Fibroblast of mammary gland (primary cell): ENCODE data around the gene EXOC6B.

ENCODE experiments used
- DNase-seq: peaks from one replicate; pipeline ENCODE4 v3.0.0-alpha.2; 2010; ENCODE audit warnings: low read depth
- H3K4me3 ChIP-seq: 2 replicates; pipeline ENCODE4 v1.5.1; 2011; ENCODE audit warnings: low read depth, mild to moderate bottlenecking, low read length, moderate library complexity; ENCODE audit not compliant: control insufficient read depth
- CTCF ChIP-seq: conservative IDR thresholded peaks from 2 replicates; pipeline ENCODE4 v1.5.1; 2011; ENCODE audit warnings: low read depth, low read length, inconsistent platforms; ENCODE audit not compliant: control insufficient read depth, insufficient read depth

EXOC6B gene

DNA sequence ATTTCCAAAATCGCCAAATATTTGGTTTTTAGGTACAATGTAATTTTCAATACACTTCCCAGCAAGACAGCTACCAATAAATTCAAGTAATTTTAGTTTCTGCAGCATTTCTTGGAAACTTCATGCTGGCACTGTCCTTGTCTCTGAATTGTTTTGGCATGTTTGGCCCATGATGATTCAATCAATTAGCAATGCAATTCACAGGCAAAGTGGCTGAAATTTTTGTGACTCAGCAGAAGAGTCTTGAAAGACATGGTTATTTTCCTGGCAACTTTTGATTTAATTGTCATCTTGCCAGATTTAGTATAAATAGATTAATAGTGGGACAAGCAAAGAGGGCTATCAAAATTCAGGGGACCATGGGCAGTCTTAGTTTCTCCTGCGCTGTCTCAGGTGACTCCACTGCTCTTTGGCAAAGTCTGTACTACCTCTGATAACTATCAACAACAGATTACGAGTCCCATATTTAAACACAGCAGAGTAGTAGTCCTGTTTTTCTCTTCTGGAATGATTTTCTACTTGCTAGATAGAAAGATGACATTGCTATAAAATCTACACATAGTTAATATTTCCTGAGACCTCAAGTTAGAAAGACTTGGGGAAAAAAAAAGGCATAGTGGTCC lies 589.3 kb downstream of the EXOC6B start:
- peak; percentile 80 for DNase-seq
- TF ChIP-seq CTCF: no peak

GRCh38 chr2:72235497-72236415 lies 590.1 kb downstream of the EXOC6B start:
- DNase-seq: no peak
- TF ChIP-seq CTCF: no peak
- no peak overlapping the region for H3K4me3 ChIP-seq

More for the DNA sequence above, 589.3 kb downstream of the EXOC6B start:
- no peak overlapping the region for H3K4me3 ChIP-seq

DNA sequence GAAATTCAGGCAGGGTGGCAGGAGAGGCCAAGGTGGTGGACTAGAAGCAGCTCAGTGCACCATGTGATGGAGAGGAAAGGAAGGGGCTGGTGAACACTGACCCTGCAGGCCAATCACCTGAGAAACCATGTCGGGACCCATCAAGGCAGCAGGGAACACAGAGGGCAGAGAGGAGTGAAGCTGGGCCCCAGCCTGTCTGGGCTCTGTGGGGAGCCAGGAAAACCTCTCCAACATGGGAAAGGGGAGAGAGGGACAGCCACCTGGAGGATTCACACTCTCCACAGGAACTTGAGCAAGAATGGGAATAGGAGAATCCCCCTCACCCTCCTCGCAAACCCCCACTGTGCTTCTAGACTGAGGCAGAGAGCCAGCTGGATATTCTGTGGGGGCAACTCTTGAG lies 592.6 kb downstream of the EXOC6B start:
- H3K4me3 ChIP-seq: no peak overlapping the region
- no peak for DNase-seq
- no peak for TF ChIP-seq CTCF

GRCh38 chr2:72222829-72223564 lies 602.8 kb downstream of the EXOC6B start:
- no peak overlapping the region for H3K4me3 ChIP-seq
- peak; percentile 80 for DNase-seq
- no peak for TF ChIP-seq CTCF

GRCh38 chr2:72220170-72220569 lies 605.7 kb downstream of the EXOC6B start:
- DNase-seq: peak; percentile 20
- H3K4me3 ChIP-seq: no peak overlapping the region
- TF ChIP-seq CTCF: peak; percentile 30

GRCh38 chr2:72214429-72215143 lies 611.2 kb downstream of the EXOC6B start:
- no peak overlapping the region for H3K4me3 ChIP-seq
- DNase-seq: peak; percentile 21
- TF ChIP-seq CTCF: no peak
